OCI-LY7 (cell line): ENCODE results near the gene PTPRT. TPM values are rescaled to one million over a fixed set of nuclear protein-coding genes. Genes with fewer than 3 reads are reported as not detected.

Source experiments
- BruUV-seq: library from RNA; stranded (reverse); fragments of 400-500 nt; replicated peaks from 2 replicates; lab custom pipeline; 2021; lab: Mats Ljungman, UMichigan
- CTCF ChIA-PET: fragments of 300-600 bp; sonication (Branson Sonifier 250); formaldehyde crosslinking; loops from one replicate; lab custom pipeline; 2022; ENCODE audit warnings: antibody characterized with exemption; ENCODE audit not compliant: unreplicated experiment; lab: Charles Lee
- POLR2A ChIA-PET: fragments of 300-600 bp; sonication (Branson Sonifier 250); formaldehyde crosslinking; loops from one replicate; lab custom pipeline; 2022; ENCODE audit warnings: antibody characterized with exemption; lab: Charles Lee
- DNase-seq: peaks from one replicate; pipeline ENCODE4 v3.0.0-alpha.2; 2015; ENCODE audit warnings: low spot score
- H2AFZ ChIP-seq: fragments of 200-600 bp; sonication (generic), shearing (Covaris generic); 2 replicates; pipeline ENCODE4 v1.6.1; 2014; ENCODE audit warnings: mild to moderate bottlenecking, antibody characterized with exemption, low read length, moderate library complexity
- H3K27ac ChIP-seq: fragments of 200-600 bp; sonication (generic); 2 replicates; pipeline ENCODE4 v1.5.1; 2014; ENCODE audit warnings: mixed run types, low read depth, mild to moderate bottlenecking, moderate library complexity, low read length, inconsistent platforms; ENCODE audit not compliant: poor library complexity, severe bottlenecking
- H3K36me3 ChIP-seq: fragments of 200-600 bp; sonication (generic); 2 replicates; pipeline ENCODE4 v1.6.1; 2014; ENCODE audit warnings: mild to moderate bottlenecking, antibody characterized with exemption, low read length, moderate library complexity, mixed read lengths; ENCODE audit not compliant: insufficient read depth
- H3K4me1 ChIP-seq: fragments of 200-600 bp; sonication (generic); 2 replicates; pipeline ENCODE4 v1.5.1; 2014; ENCODE audit warnings: mild to moderate bottlenecking, low read length; ENCODE audit not compliant: insufficient read depth, poor library complexity, severe bottlenecking
- H3K4me2 ChIP-seq: fragments of 200-600 bp; sonication (generic); 2 replicates; pipeline ENCODE4 v1.6.1; 2014; ENCODE audit warnings: mild to moderate bottlenecking, low read length
- H3K4me3 ChIP-seq: fragments of 200-600 bp; sonication (generic); 2 replicates; pipeline ENCODE4 v1.5.1; 2014; ENCODE audit warnings: mild to moderate bottlenecking, low read depth, low read length; ENCODE audit not compliant: poor library complexity, severe bottlenecking
- H3K79me2 ChIP-seq: fragments of 200-600 bp; sonication (generic); 2 replicates; pipeline ENCODE4 v1.6.1; 2016; ENCODE audit warnings: low read depth, mild to moderate bottlenecking, low read length, moderate library complexity, mixed read lengths; ENCODE audit not compliant: insufficient read depth
- H3K9me2 ChIP-seq: fragments of 200-600 bp; sonication (generic); 2 replicates; pipeline ENCODE4 v1.6.1; 2016; ENCODE audit warnings: mild to moderate bottlenecking, low read length, mixed read lengths; ENCODE audit not compliant: insufficient read depth
- H3K9me3 ChIP-seq: fragments of 200-600 bp; sonication (generic); 2 replicates; pipeline ENCODE4 v1.6.1; 2014; ENCODE audit warnings: mild to moderate bottlenecking, mixed run types, low read length, mixed read lengths
- H4K20me1 ChIP-seq: fragments of 200-600 bp; sonication (generic); 2 replicates; pipeline ENCODE4 v1.6.1; 2014; ENCODE audit warnings: mild to moderate bottlenecking, antibody characterized with exemption, low read length, moderate library complexity, mixed read lengths; ENCODE audit not compliant: insufficient read depth
- CTCF ChIP-seq: fragments of 200-600 bp; sonication (generic); conservative IDR thresholded peaks from 2 replicates; pipeline ENCODE4 v1.5.1; 2014; ENCODE audit warnings: mild to moderate bottlenecking, antibody characterized with exemption, low read length, moderate library complexity, mixed read lengths
- EZH2phosphoT487 ChIP-seq: fragments of 200-600 bp; sonication (generic); IDR thresholded peaks from 2 replicates; pipeline ENCODE4 v1.6.1; 2018; ENCODE audit warnings: low read depth, borderline replicate concordance, mild to moderate bottlenecking, mixed run types, antibody characterized with exemption, low read length, moderate library complexity, mixed read lengths
- intact Hi-C: fragments of 100-400 bp; cut with micrococcal nuclease; formaldehyde crosslinking; loops from one replicate; pipeline ENCODE4 v1.10.0; 2022; ENCODE audit not compliant: unreplicated experiment
- total RNA-seq, 2 experiments: library from RNA; depleted of rRNA in 1 of 2; stranded (reverse); fragments of >200 nt in 1 of 2; shearing (Covaris generic) in 1 of 2; gene quantifications; 2 replicates each; pipeline ENCODE4 v1.2.3, GENCODE V29; 2014 to 2022

PTPRT gene
- total RNA-seq, 2 experiments from 2014 or later: not detected

GRCh38 chr20:42875581-42875980, 314.1 kb downstream of the PTPRT start:
- no peak for TF ChIP-seq CTCF
- Histone ChIP-seq H2AFZ (no peak overlapping the region), H4K20me1 (no peaks in the 10 kb centered on the region), H3K4me2 (no peak overlapping the region), H3K4me1 (no peaks in the 10 kb centered on the region), H3K36me3 (no peaks in the 10 kb centered on the region), H3K79me2 (no peaks in the 10 kb centered on the region), H3K9me2 (no peaks in the 10 kb centered on the region), H3K27ac (no peak overlapping the region), H3K9me3 (no peaks in the 10 kb centered on the region), H3K4me3 (no peak overlapping the region)
- ChIA-PET POLR2A (interaction anchor here (0.6 kb wide), 1 partner anchor 55 kb away, joined by 4 read pairs; no protein-coding TSS in a partner anchor), CTCF (no interaction called here)
- no peak for DNase-seq
- intact Hi-C loops: no loop called here
- BruUV-seq: no TSS peak

GRCh38 chr20:42873259-42873658, 316.4 kb downstream of the PTPRT start:
- intact Hi-C loops: no loop called here

GRCh38 chr20:42864116-42864515, 325.6 kb downstream of the PTPRT start:
- Histone ChIP-seq H3K9me2 (no peaks in the 10 kb centered on the region), H3K9me3 (no peaks in the 10 kb centered on the region), H3K36me3 (no peaks in the 10 kb centered on the region), H4K20me1 (no peaks in the 10 kb centered on the region), H3K79me2 (no peaks in the 10 kb centered on the region), H2AFZ (no peak overlapping the region), H3K4me1 (no peaks in the 10 kb centered on the region), H3K4me3 (no peak overlapping the region), H3K4me2 (no peak overlapping the region), H3K27ac (no peak overlapping the region)
- no TSS peak for BruUV-seq
- no peak for DNase-seq
- POLR2A ChIA-PET: no interaction called here
- intact Hi-C loops: no loop called here
- TF ChIP-seq CTCF (no peak), EZH2phosphoT487 (no peak)
- CTCF ChIA-PET: no interaction called here

More at GRCh38 chr20:42873259-42873658, 316.4 kb downstream of the PTPRT start:
- POLR2A ChIA-PET: interaction anchor here (0.7 kb wide), 1 partner anchor 396 kb away, joined by 3 read pairs; no protein-coding TSS in a partner anchor
- Histone ChIP-seq H3K27ac (no peak overlapping the region), H3K4me2 (no peak overlapping the region), H3K4me1 (no peaks in the 10 kb centered on the region), H3K9me3 (no peaks in the 10 kb centered on the region), H2AFZ (no peak overlapping the region), H3K4me3 (no peak overlapping the region), H3K36me3 (no peaks in the 10 kb centered on the region), H4K20me1 (no peaks in the 10 kb centered on the region), H3K79me2 (no peaks in the 10 kb centered on the region), H3K9me2 (no peaks in the 10 kb centered on the region)
- TF ChIP-seq CTCF (no peak), EZH2phosphoT487 (no peak)
- CTCF ChIA-PET: no interaction called here
- BruUV-seq: no TSS peak
- DNase-seq: no peak
